Stimulated activated naive CD8-positive, alpha-beta T cell treated with anti-CD3 and anti-CD28 coated beads, Interleukin-15, Interleukin-2, amounts not matched to agents 100 U/mL and 50 U/mL, for 24 hours (primary cell): ENCODE data around the gene MRPL19.

Experiments used
- ATAC-seq: fragments of 150-1000 bp; cut with Tn5 transposase; one replicate; pipeline ENCODE4 v1.10.0; 2021
- DNase-seq: peaks from one replicate; pipeline ENCODE4 v3.0.0; 2021

Gene MRPL19

DNA sequence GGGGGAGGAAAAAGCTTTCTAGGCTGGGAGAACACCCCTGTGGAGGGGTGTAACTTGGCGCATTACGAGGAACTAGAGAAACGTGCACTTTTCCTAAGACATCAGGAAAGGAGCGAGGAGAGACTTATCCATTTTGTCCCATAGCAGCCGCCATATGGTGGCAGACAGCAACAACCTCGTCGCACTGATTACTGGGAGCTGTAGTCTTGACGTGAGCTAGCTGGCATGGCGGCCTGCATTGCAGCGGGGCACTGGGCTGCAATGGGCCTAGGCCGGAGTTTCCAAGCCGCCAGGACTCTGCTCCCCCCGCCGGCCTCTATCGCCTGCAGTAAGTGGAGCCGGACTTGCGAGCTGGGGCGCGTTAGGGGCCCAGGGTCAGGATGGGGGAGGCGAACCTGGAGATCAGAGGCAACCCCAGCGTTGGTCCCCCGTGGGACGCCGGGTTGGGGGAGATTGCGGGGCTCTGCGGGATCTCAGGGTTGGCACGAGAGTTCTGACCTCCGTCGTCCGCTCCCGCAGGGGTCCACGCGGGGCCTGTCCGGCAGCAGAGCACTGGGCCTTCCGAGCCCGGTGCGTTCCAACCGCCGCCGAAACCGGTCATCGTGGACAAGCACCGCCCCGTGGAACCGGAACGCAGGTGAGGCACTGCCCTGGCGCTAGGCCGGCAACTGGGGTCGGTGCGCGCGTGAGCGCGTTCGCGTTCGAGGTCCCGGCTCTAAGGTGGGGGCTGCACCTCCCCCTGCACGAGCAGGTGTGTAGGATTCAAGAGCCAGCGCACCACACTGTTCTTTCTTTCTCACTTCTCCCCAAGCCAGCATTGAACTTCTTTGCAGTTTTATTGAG is at the start of gene MRPL19:
Gene MRPL19 (plus strand): TSS at position 201 of the 843 bp plus-strand sequence. CDS start 25 bp downstream, at position 226.
- DNase-seq (peak; percentile 77), ATAC-seq (peak; percentile 97)

GRCh38 chr2:75596784-75597183 is 49.8 kb upstream of the MRPL19 start:
- ATAC-seq (no peak), DNase-seq (no peak)

GRCh38 chr2:75597949-75598348 is 48.6 kb upstream of the MRPL19 start:
- ATAC-seq = no peak
- DNase-seq = no peak

- no peak for ATAC-seq
- DNase-seq = no peak
These were observed 47.9 kb upstream of the MRPL19 start for GRCh38 chr2:75598589-75599155.

DNA sequence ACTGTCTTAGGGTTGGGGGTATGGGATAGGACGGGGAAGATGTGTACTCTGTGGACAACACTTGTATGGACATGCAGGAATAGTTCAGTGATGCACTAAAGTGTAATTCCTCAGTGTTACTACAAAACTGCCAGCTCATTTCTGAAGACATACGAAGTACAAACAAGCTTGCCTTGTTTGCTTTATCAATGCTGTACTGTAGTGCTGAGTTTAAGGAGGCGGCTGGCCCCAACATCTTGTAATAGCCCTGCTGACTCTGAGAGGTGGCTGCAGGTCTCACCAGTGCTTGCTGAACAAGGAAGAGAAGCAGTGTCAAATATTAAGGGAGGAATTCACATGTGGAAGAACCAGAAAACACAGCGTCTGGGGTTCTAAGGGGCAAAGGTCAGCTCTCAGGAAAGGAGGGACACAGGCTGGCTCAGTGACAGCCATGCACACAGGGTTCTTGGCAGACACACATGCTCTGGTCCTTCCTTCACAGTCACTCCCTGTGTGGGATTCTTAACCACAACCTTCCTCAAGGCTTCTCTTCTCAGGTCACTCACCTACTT is 46.0 kb upstream of the MRPL19 start:
- ATAC-seq = no peak
- no peak for DNase-seq

- DNase-seq (no peak), ATAC-seq (no peak)
These were observed 43.8 kb upstream of the MRPL19 start for GRCh38 chr2:75602724-75603342.

DNA sequence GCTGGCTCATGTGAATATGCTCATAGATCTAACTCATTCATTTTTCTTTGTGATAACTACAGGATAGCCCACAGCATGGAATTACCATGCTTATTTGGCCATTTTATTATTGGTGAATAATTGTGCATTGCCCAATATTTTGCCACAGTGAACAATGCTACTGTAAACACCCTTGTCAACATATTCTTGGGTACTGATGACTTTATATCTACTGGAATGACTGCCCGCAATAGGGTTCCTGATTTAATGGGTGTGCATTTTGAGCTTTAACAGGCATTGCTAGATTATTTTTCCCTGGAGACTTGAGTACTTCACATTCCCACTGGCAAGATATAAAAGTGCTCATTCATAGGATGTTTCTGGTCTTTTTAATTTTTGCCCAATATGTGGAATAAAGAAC is 43.1 kb upstream of the MRPL19 start:
- ATAC-seq = no peak
- no peak for DNase-seq

DNA sequence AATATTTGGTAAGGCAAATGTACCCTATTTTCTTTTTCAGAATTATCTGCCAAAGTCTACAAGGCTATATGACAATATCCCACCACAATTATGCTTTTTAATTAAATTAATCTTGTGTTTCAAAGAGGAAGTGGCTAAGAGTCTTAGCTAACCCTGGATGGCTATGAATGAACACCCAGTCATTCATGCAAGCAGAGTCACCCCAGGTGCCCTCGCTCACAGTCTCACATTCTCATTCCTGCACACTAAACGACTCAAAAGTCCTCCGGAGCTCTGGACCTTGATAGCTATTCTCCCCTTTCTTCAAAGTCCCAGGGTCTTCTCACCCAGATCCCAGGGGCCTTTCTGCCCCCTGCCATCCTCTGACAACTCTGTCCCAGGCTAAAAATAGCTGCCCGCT is 42.1 kb upstream of the MRPL19 start:
- ATAC-seq (no peak), DNase-seq (no peak)

GRCh38 chr2:75605770-75606529 is 40.6 kb upstream of the MRPL19 start:
- DNase-seq (no peak), ATAC-seq (no peak)

DNA sequence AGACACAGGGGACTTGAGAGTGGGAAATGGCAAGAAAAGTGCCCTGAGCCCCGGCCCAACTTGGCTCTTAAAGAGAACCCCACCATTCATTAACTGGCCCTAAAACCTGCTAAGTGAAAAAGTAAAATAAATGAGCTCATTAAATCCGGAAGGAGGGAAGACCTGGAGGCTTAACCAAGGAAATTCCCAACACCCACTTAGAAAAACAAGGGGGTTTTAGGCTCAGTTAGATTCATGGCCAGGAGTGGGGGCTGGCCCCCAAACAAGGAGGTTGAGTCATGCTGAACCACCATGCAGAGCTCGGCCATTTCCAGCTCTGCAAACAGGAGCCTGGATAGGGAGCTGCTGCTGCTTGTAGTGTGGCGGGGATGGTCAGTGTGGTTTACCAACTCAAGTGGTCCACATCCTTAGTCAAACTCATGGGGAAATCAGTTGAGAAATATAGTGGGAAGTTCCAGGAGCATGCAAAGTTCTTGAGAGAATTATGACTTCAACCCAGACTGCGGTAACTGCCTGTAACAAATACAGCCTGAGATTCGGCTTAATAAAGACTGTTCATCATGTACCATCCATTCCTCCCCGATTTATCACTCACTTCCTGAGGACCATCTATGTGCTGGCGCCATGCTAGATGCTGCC is 39.7 kb upstream of the MRPL19 start:
- DNase-seq (no peak), ATAC-seq (no peak)

- ATAC-seq = no peak
- no peak for DNase-seq
These were observed 39.2 kb upstream of the MRPL19 start for GRCh38 chr2:75607400-75607798.

DNA sequence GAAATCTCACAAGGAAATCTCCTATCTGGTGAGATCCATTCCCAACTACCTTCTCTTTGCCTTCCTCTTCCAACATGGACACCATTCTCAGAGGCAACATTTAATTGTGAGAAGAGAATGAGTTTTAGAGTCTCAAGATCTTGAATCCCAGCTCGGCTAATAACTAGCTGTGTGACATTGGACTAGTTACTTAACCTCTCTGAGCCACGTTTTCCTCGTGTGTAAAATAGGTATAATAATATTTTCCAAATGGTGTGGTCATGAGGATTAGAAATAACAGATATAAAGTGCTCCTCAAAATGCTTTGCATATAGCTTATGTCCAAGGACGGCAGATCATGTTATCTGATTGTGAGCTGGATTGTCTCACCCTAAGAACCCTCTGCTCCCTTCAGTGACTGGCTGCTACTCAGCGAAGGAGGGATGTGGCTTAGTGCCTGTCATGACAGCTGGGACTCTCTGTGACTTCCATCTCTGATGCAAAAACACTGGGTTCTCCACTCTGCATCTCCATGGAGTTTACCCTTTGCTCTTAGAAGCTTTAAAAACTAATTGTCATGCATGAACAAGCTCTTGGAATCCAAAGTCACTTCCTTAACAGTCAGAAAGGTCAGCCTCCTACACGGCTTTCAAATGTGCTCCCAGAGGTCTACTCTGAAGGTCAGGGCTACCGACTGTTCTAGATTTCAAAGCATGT is 38.4 kb upstream of the MRPL19 start:
- ATAC-seq (peak; percentile 39), DNase-seq (no peak)

GRCh38 chr2:75608684-75609333 is 37.8 kb upstream of the MRPL19 start:
- ATAC-seq (peak; percentile 51), DNase-seq (peak; percentile 58)

DNA sequence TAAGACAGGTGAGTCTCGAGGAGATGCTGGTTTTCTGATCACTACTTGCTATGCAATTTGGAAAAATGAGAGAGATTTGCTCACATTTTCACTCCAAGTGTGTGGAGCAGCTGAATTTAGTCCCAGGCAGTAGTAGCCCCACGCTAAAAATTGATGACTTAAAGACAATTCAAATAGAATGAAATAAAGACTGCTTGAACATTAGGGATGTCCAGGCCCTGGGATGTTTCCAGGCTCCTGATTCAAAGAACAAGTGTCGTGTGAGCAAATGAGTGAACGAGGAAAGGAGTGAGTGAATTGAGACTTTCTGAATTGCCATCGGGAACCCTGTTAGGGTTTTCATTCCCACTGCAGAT is 37.3 kb upstream of the MRPL19 start:
- no peak for ATAC-seq
- no peak for DNase-seq

- no peak for DNase-seq
- no peak for ATAC-seq
These were observed 36.6 kb upstream of the MRPL19 start for GRCh38 chr2:75609937-75610508.

DNA sequence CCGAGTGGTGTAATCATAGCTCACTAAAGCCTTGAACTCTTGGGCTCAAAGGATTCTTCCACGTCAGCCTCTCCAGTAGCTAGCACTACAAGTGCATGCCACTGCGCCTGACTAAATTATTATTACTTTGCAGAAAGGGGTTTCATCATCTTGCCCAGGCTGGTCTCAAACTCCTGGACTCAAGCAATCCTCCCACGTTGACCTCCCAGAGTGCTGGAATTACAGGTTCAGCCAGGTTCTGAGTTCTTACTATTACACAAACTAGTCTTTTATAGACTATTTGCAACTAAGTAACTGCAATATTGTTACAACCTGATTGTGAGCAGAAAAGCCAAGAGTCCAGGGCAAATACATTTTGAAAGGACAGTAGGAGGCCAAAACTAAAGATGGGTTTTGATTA is 35.9 kb upstream of the MRPL19 start:
- no peak for ATAC-seq

DNA sequence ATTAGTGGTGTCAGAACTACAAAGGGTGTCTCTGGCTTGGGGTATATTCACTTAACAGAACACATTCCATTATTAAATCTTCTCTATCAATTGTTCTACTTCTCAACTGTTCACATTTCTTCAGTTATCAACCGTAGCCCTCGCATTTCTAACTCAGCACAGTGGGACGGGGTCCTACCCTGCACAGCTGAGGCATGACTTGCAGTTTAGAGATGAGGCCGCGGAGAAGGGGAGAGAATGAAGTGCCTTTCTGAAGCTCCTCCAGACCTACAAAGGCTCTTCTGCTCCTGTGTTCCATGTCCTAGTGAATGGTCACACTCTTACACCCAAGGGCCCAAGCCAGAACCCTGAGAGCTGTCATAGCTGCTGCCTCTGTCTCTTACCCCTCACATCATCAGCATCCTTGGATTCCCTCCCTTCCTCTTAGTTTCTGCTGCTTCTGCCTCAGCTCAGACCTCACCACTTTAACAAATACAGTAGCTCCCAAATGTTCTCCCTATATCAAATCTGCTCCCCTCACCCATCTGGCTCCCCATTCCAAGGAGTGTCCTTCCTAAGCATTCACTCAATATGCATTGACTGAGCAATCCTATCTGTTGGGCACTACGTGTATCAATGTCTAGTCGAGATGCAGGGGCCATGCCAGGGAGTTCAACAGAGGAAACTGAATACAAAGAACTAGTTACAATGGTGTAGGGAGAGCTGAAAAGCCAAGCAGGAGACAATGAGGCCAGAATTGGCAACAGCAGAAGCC is 34.3 kb upstream of the MRPL19 start:
- DNase-seq (no peak), ATAC-seq (no peak)

More for the DNA sequence above, 35.9 kb upstream of the MRPL19 start:
- no peak for DNase-seq

DNA sequence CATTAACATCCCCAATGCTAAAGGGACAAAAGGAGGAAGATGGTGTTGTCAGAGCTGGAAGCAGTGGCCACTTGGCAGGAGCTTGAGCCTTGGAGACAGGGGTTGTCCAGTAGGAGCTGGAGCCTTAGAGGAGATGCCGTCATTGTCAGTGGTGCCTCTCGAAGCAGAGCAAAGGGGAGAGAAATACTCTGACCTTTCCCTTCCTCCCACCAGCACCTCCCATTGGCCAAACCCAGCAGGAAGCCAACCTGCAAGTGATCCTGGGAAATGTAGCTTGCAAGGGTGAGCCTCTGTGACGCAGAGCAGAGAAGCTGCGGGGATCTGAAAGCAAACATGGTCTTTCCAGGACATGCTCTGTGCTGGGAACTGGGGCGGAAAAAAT is 33.7 kb upstream of the MRPL19 start:
- DNase-seq = no peak
- no peak for ATAC-seq

DNA sequence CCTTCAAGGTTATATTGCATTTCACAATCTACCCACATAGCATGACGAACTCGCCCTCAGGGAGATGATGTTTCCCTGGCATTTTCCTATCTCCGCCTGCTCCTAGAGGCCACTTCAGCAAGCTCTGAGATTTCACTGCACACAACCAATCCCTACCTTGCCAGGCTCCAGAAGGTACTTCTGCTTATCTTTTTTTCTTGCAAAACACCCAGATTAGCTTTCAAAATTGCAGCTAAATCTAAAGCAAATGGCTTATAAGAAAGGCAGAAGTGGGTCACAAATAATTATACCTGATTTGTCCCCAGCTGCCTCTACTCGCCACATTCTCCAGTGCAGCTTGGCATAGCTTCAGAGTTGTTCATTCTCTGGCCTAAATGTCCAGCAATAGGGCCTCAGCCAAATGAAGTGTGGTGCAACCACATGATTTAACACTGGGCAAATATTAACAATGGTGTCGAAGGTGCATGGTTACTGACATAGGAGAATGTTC is 32.4 kb upstream of the MRPL19 start:
- ATAC-seq (no peak), DNase-seq (no peak)

GRCh38 chr2:75616406-75616805 is 30.2 kb upstream of the MRPL19 start:
- DNase-seq (no peak), ATAC-seq (no peak)
